HS-5 (cell line): Measurements from ENCODE around the gene TMEM200A.

Experiments
- DNase-seq: peaks from one replicate; pipeline ENCODE4 v3.0.0-alpha.2; 2012; ENCODE audit warnings: low read depth

Gene TMEM200A

GRCh38 chr6:130489514-130489913, 123.7 kb downstream of the TMEM200A start:
- DNase-seq, result no peak
